ENCODE results near the gene APBB2. TPM values are rescaled to one million over a fixed set of nuclear protein-coding genes. Genes with fewer than 3 reads are reported as not detected.

The APBB2 gene
- total RNA-seq, 2 experiments from 2014 or later = 0.22 TPM; not detected in 1

DNA sequence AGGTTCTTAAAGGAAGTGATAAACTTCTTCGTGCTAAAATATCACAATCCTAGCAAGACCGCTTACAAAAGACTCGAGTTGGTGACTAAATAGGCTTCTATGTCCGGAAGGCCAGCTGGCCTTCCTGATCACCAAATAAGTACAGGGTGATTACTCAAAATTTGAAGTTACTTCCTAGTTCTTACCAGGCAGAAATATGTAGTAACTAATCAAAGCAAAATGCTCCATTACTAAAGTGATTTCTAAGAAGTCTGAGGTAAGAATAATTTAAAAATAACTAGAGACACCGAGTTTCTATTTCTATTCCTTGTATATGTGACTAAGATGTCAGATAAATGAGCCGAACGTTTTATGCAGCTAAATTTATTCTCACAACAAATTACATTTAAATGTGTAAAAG, 402.4 kb downstream of the APBB2 start:
- intact Hi-C loops (cut with DNase I, micrococcal nuclease) = no loop called here
- Mint-ChIP-seq H3K27ac (no peak overlapping the region), H3K4me1 (ENCODE audit: low read depth) (no peaks in the 10 kb centered on the region), H3K36me3 (ENCODE audit: low read depth) (no peaks in the 10 kb centered on the region), H3K4me3 (no peak overlapping the region), H3K9me3 (no peaks in the 10 kb centered on the region), H3K27me3 (no peaks in the 10 kb centered on the region)
- no peaks in the 10 kb centered on the region for H3K36me3 ChIP-seq (ENCODE audit: insufficient read depth, low read length)
- H3K27me3 ChIP-seq (ENCODE audit: control insufficient read depth in 1 of 2, insufficient read depth in 2 of 2, low read length in 2 of 2) = no peaks in the 10 kb centered on the region
- DNase-seq (peak in 2 of 14 experiments; percentile 32 to 51), ATAC-seq (ENCODE audit: poor library complexity) (no peak)
- TF ChIP-seq CTCF (IDR thresholded peaks at IDR 0.05) = no peak
- H3K27ac ChIP-seq (ENCODE audit: low read depth in 1 of 2, low read length in 2 of 2) = no peak overlapping the region
- ChIA-PET CTCF (no interaction called here), POLR2A (no interaction called here)
- H3K4me1 ChIP-seq (ENCODE audit: insufficient read depth, low read length) = no peaks in the 10 kb centered on the region
- H3K9me3 ChIP-seq (ENCODE audit: control insufficient read depth in 1 of 2, insufficient read depth in 1 of 2, low read length in 2 of 2) = no peaks in the 10 kb centered on the region
- no peak overlapping the region for H3K4me3 ChIP-seq (ENCODE audit: low read length)

GRCh38 chr4:40808926-40809457, 405.4 kb downstream of the APBB2 start:
- Mint-ChIP-seq H3K9me3 (no peaks in the 10 kb centered on the region), H3K4me1 (ENCODE audit: low read depth) (no peaks in the 10 kb centered on the region), H3K27ac (no peak overlapping the region), H3K36me3 (ENCODE audit: low read depth) (no peaks in the 10 kb centered on the region), H3K27me3 (peaks cover 6% of the 10 kb centered on the region), H3K4me3 (no peak overlapping the region)
- intact Hi-C loops (cut with DNase I, micrococcal nuclease) = no loop called here
- TF ChIP-seq CTCF (IDR thresholded peaks at IDR 0.05) = no peak
- Histone ChIP-seq H3K36me3 (ENCODE audit: insufficient read depth, low read length) (no peaks in the 10 kb centered on the region), H3K9me3 (ENCODE audit: control insufficient read depth in 1 of 2, insufficient read depth in 1 of 2, low read length in 2 of 2) (no peaks in the 10 kb centered on the region), H3K4me3 (ENCODE audit: low read length) (no peak overlapping the region), H3K27ac (ENCODE audit: low read depth in 1 of 2, low read length in 2 of 2) (no peak overlapping the region), H3K27me3 (ENCODE audit: control insufficient read depth in 1 of 2, insufficient read depth in 2 of 2, low read length in 2 of 2) (no peaks in the 10 kb centered on the region), H3K4me1 (ENCODE audit: insufficient read depth, low read length) (no peaks in the 10 kb centered on the region)
- POLR2A ChIA-PET = no interaction called here
- ATAC-seq (ENCODE audit: poor library complexity) (no peak), DNase-seq (no peak)
- CTCF ChIA-PET = interaction anchor here (1.4 kb wide), 1 partner anchor 32 kb away, joined by 3 read pairs; no protein-coding TSS in a partner anchor

GRCh38 chr4:40804598-40804997, 409.7 kb downstream of the APBB2 start:
- no peak for TF ChIP-seq CTCF (IDR thresholded peaks at IDR 0.05)
- H3K36me3 ChIP-seq (ENCODE audit: insufficient read depth, low read length) = no peaks in the 10 kb centered on the region
- H3K27ac Mint-ChIP-seq = no peak overlapping the region
- no peak for ATAC-seq (ENCODE audit: poor library complexity)
- H3K27ac ChIP-seq (ENCODE audit: low read depth in 1 of 2, low read length in 2 of 2) = no peak overlapping the region
- no peaks in the 10 kb centered on the region for H3K9me3 ChIP-seq (ENCODE audit: control insufficient read depth in 1 of 2, insufficient read depth in 1 of 2, low read length in 2 of 2)
- H3K4me1 Mint-ChIP-seq (ENCODE audit: low read depth) = no peaks in the 10 kb centered on the region
- no peaks in the 10 kb centered on the region for H3K27me3 ChIP-seq (ENCODE audit: control insufficient read depth in 1 of 2, insufficient read depth in 2 of 2, low read length in 2 of 2)
- intact Hi-C loops (cut with DNase I, micrococcal nuclease) = no loop called here
- POLR2A ChIA-PET = no interaction called here
- no peak overlapping the region for H3K4me3 ChIP-seq (ENCODE audit: low read length)
- H3K9me3 Mint-ChIP-seq = no peaks in the 10 kb centered on the region
- CTCF ChIA-PET = no interaction called here
- no peak overlapping the region for H3K4me3 Mint-ChIP-seq
- no peaks in the 10 kb centered on the region for H3K36me3 Mint-ChIP-seq (ENCODE audit: low read depth)
- no peaks in the 10 kb centered on the region for H3K4me1 ChIP-seq (ENCODE audit: insufficient read depth, low read length)
- H3K27me3 Mint-ChIP-seq = peaks cover 6% of the 10 kb centered on the region
- no peak for DNase-seq
